Neural crest cell (in vitro differentiated cells): ENCODE measurements around the gene PEF1. TPM values are rescaled to one million over a fixed set of nuclear protein-coding genes. Genes with fewer than 3 reads are reported as not detected.
A peak's percentile ranks its signal among the peaks of the same experiment; 100 is the strongest.

Source experiments
- DNase-seq: peaks from one replicate; pipeline ENCODE4 v3.0.0; 2021; ENCODE audit warnings: low read depth, mixed read lengths, low spot score
- H3K27ac Mint-ChIP-seq: one replicate; pipeline ENCODE4 v1.8.0; 2021; ENCODE audit warnings: mild to moderate bottlenecking, mixed read lengths; ENCODE audit not compliant: unreplicated experiment
- H3K27me3 Mint-ChIP-seq: 2 replicates; pipeline ENCODE4 v1.8.0; 2021; ENCODE audit warnings: low read depth, mild to moderate bottlenecking, mixed read lengths
- H3K36me3 Mint-ChIP-seq: 2 replicates; pipeline ENCODE4 v1.8.0; 2021; ENCODE audit warnings: low read depth, mild to moderate bottlenecking, mixed read lengths
- H3K4me1 Mint-ChIP-seq: 2 replicates; pipeline ENCODE4 v1.8.0; 2021; ENCODE audit warnings: mixed read lengths
- H3K4me3 Mint-ChIP-seq: one replicate; pipeline ENCODE4 v1.8.0; 2021; ENCODE audit warnings: mild to moderate bottlenecking, mixed read lengths
- H3K9me3 Mint-ChIP-seq: 2 replicates; pipeline ENCODE4 v1.8.0; 2021; ENCODE audit warnings: mixed read lengths
- CTCF ChIP-seq: fragments of 200-600 bp; sonication (generic); conservative IDR thresholded peaks from 2 replicates; pipeline ENCODE4 v1.5.0; 2021; ENCODE audit warnings: antibody characterized with exemption, mild to moderate bottlenecking
- total RNA-seq: library from RNA; stranded (reverse); gene quantifications from 2 replicates; pipeline ENCODE4 v1.2.1, GENCODE V29; 2021

Gene PEF1
- total RNA-seq, 1 donor from 2014 or later: 52.4 TPM

GRCh38 chr1:31624731-31625514 is 19.8 kb downstream of the PEF1 start:
- TF ChIP-seq CTCF: no peak
- Mint-ChIP-seq H3K9me3 (no peaks in the 10 kb centered on the region), H3K36me3 (no peaks in the 10 kb centered on the region), H3K4me1 (peaks cover 22% of the 10 kb centered on the region), H3K27me3 (no peaks in the 10 kb centered on the region), H3K4me3 (no peak overlapping the region), H3K27ac (no peak overlapping the region)
- no peak for DNase-seq

GRCh38 chr1:31624309-31624708 is 20.4 kb downstream of the PEF1 start:
- Mint-ChIP-seq H3K9me3 (no peaks in the 10 kb centered on the region), H3K27me3 (no peaks in the 10 kb centered on the region), H3K27ac (no peak overlapping the region), H3K4me1 (peaks cover 22% of the 10 kb centered on the region), H3K36me3 (no peaks in the 10 kb centered on the region), H3K4me3 (no peak overlapping the region)
- DNase-seq: no peak
- TF ChIP-seq CTCF: no peak

GRCh38 chr1:31623365-31623764 is 21.3 kb downstream of the PEF1 start:
- H3K4me3 Mint-ChIP-seq: no peak overlapping the region
- no peaks in the 10 kb centered on the region for H3K36me3 Mint-ChIP-seq
- DNase-seq: no peak
- H3K4me1 Mint-ChIP-seq: peaks cover 22% of the 10 kb centered on the region
- H3K27me3 Mint-ChIP-seq: peaks cover 4% of the 10 kb centered on the region
- TF ChIP-seq CTCF: no peak
- H3K27ac Mint-ChIP-seq: no peak overlapping the region
- H3K9me3 Mint-ChIP-seq: no peaks in the 10 kb centered on the region

GRCh38 chr1:31621847-31622730 is 22.6 kb downstream of the PEF1 start:
- H3K4me1 Mint-ChIP-seq: peaks cover 20% of the 10 kb centered on the region
- H3K4me3 Mint-ChIP-seq: peak overlapping the region; percentile 0
- no peak overlapping the region for H3K27ac Mint-ChIP-seq
- H3K27me3 Mint-ChIP-seq: peaks cover 12% of the 10 kb centered on the region
- no peaks in the 10 kb centered on the region for H3K36me3 Mint-ChIP-seq
- no peak for TF ChIP-seq CTCF
- no peaks in the 10 kb centered on the region for H3K9me3 Mint-ChIP-seq
- no peak for DNase-seq

- H3K9me3 Mint-ChIP-seq: no peaks in the 10 kb centered on the region
- no peak for TF ChIP-seq CTCF
- peaks cover 14% of the 10 kb centered on the region for H3K4me1 Mint-ChIP-seq
- no peaks in the 10 kb centered on the region for H3K36me3 Mint-ChIP-seq
- no peak for DNase-seq
- H3K27ac Mint-ChIP-seq: no peak overlapping the region
- H3K27me3 Mint-ChIP-seq: peaks cover 18% of the 10 kb centered on the region
- no peak overlapping the region for H3K4me3 Mint-ChIP-seq
Observed at GRCh38 chr1:31621498-31621820, 23.2 kb downstream of the PEF1 start.
